Activated T-cell treated with anti-CD3 and anti-CD28 coated beads for 4 hours (primary cell): ENCODE measurements around the gene NDUFV1.

ENCODE experiments used
- DNase-seq: peaks from one replicate; pipeline ENCODE4 v3.0.0-alpha.2; 2020

NDUFV1 gene

GRCh38 chr11:67641338-67642172 lies 34.8 kb downstream of the NDUFV1 start:
- no peak for DNase-seq

- DNase-seq: no peak
Measured at GRCh38 chr11:67642173-67643120, 35.7 kb downstream of the NDUFV1 start.

GRCh38 chr11:67644042-67644441 lies 37.3 kb downstream of the NDUFV1 start:
- DNase-seq: no peak

- no peak for DNase-seq
Measured at GRCh38 chr11:67644472-67645418, 38.0 kb downstream of the NDUFV1 start.

- DNase-seq: no peak
Measured at GRCh38 chr11:67645521-67646461, 39.1 kb downstream of the NDUFV1 start.

GRCh38 chr11:67646535-67647336 lies 40.0 kb downstream of the NDUFV1 start:
- no peak for DNase-seq

- no peak for DNase-seq
Measured at GRCh38 chr11:67647471-67647870, 40.7 kb downstream of the NDUFV1 start.

GRCh38 chr11:67648140-67648795 lies 41.5 kb downstream of the NDUFV1 start:
- DNase-seq: no peak

GRCh38 chr11:67648796-67649613 lies 42.3 kb downstream of the NDUFV1 start:
- DNase-seq: no peak

GRCh38 chr11:67649634-67650510 lies 43.1 kb downstream of the NDUFV1 start:
- no peak for DNase-seq

GRCh38 chr11:67651976-67652781 lies 45.4 kb downstream of the NDUFV1 start:
- DNase-seq: no peak

GRCh38 chr11:67652965-67653845 lies 46.5 kb downstream of the NDUFV1 start:
- DNase-seq: no peak

GRCh38 chr11:67654225-67654624 lies 47.5 kb downstream of the NDUFV1 start:
- no peak for DNase-seq

- no peak for DNase-seq
Measured at GRCh38 chr11:67656278-67656922, 49.7 kb downstream of the NDUFV1 start.

GRCh38 chr11:67657300-67657699 lies 50.6 kb downstream of the NDUFV1 start:
- DNase-seq: no peak
